Middle frontal gyrus (tissue), 1 donor: ENCODE data around the gene AKR1B15.

ENCODE experiments used
- DNase-seq: peaks from one replicate; pipeline ENCODE4 v3.0.0-alpha.2; 2015; ENCODE audit warnings: low spot score; ENCODE audit errors: extremely low spot score

Gene AKR1B15

GRCh38 chr7:134613623-134614347, 64.9 kb downstream of the AKR1B15 start:
- DNase-seq = no peak

- DNase-seq = no peak
Measured at GRCh38 chr7:134616611-134617010, 67.7 kb downstream of the AKR1B15 start.

GRCh38 chr7:134618756-134619530, 70.0 kb downstream of the AKR1B15 start:
- DNase-seq = no peak

DNA sequence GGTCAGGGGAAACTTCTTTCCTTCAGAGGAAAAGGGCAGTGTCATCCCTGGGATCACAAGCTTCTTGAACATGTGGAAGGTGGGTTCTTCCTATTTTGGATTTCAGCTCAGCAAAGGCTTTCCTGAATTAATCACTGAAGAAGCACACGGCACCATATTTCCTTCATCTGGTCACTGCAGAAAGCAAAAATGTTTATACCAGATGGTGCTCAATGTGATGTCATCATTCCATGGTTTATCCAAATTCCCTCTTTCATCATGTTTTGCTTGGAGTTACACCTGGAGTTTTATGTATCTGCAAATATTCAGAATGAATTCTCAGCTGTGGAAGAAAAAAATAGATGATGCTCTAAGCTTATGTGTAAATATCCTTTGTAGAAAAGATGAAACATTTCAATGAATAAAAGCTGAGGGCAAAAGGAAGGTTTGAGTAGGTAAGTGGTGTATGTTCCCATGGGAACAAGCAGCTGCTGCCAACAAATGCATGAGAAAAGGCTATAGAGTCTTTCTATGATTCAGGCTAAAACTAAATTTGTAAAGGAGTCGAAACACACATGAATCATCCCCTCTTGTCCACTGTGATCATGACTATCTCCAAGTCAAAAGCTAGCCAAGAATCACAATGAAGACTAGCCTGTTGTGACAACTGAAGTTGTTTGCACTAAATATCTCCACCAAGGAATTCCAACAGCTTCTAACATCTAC, 70.9 kb downstream of the AKR1B15 start:
- peak; percentile 48 for DNase-seq

DNA sequence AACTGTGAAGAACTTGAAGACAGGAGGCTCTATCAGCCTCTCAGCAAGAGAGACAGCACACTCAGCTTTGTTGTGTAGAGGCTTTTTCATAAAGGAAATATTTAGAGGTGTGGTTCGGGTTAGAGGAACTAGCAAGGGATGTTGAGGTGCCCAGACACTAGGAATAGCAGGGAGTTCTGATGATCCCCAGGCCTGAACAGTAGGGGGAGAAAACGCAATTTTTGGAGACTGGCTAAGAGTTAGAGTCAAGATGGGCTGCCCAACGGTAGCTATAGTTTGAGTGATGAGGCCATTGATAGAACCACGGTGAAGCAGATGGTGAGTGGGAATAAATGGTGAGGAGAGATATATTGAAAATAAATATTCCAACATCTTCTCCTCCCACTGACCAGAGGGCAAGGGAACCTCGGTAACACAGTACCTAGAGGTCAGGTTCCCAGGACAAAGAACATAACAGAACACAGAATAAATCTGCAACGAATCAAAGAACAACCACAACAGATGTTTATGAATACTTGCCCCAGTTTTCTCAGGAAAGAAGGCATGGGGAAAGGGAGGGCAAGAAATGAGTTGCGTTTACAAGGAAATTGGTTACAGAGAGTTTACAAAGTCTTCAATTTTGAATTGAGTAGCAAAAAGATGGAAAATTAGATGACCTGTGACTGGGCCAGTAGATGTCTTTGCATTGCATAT, 73.5 kb downstream of the AKR1B15 start:
- DNase-seq = no peak

- DNase-seq = no peak
Measured at GRCh38 chr7:134623193-134623592, 74.3 kb downstream of the AKR1B15 start.

DNA sequence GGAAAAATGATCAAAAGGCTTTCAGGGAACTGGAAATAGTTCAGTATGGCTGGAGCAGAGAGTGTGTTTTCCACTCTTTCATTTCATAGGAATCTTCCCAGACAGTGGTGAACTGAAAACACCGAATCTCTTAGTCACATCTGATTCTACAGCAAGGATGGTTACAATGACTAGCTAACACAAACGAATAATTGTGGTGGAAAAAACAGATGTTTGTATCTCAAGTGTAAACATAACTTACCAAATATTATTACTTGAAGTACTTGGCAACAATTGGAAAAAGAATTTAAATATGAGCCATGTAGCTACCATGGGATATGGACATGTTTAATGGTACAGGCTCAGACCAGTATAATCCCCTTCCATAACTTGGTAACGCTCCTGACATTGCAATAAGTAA, 76.6 kb downstream of the AKR1B15 start:
- DNase-seq = no peak

- DNase-seq = no peak
Measured at GRCh38 chr7:134627109-134627774, 78.3 kb downstream of the AKR1B15 start.

DNA sequence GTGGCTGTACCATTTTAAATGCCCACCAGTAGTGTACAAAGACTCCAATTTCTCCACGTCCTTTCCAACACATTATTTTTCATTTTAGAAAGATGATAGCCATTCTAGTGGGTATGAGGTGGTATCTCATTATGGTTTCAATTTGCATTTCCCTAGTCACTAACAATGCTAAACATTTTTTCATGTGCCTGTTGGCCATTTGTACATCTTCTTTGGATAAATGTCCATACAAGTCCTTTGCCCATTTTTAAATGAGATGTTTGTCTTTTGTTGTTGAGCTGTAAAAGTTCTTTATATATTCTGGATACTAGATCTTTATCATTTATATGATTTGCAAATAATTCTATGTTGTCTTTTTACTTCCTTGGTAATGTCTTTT, 78.9 kb downstream of the AKR1B15 start:
- DNase-seq = no peak

- no peak for DNase-seq
Measured at GRCh38 chr7:134629445-134629844, 80.5 kb downstream of the AKR1B15 start.
